Gastroesophageal sphincter (tissue), 3 donors: Measurements from ENCODE around the gene SAMM50.

Source experiments
- CTCF ChIP-seq, 4 experiments: fragments of 200-600 bp in 2 of 4; fragments of 450-650 bp in 2 of 4; sonication (generic) in 1 of 4; IDR thresholded peaks; one replicate each; pipeline ENCODE4 v1.5.1; 2017 to 2019; ENCODE audit warnings: antibody characterized with exemption in 4 of 4, mild to moderate bottlenecking in 2 of 4, moderate library complexity in 2 of 4
- EP300 ChIP-seq: sonication (generic); formaldehyde crosslinking; IDR thresholded peaks from one replicate; pipeline ENCODE4 v1.6.1; 2017; ENCODE audit warnings: antibody characterized with exemption, mild to moderate bottlenecking
- POLR2A ChIP-seq, 2 donors: fragments of 450-650 bp; IDR thresholded peaks; one replicate each; pipeline ENCODE4 v1.6.1; 2017; ENCODE audit warnings: antibody characterized with exemption in 2 of 2, mild to moderate bottlenecking in 2 of 2, moderate library complexity in 1 of 2

GRCh38 chr22:44012162-44012561 is 56.9 kb downstream of the SAMM50 start:
- TF ChIP-seq CTCF (IDR thresholded peaks at IDR 0.05), result no peak
- TF ChIP-seq POLR2A (IDR thresholded peaks at IDR 0.05), result no peak
- no peak for TF ChIP-seq EP300
